Stimulated activated naive B cell treated with anti-CD40 and anti-IgM and Interleukin-4, amounts not matched to agents 10 μg/mL and 1 μg/mL and 100 μg/mL, for 72 hours (primary cell): ENCODE measurements around the gene ELN.

Experiments
- ATAC-seq, 2 donors: fragments of 150-1000 bp; cut with Tn5 transposase; replicated peaks; 2 replicates each; pipeline ENCODE4 v1.10.0; 2021; ENCODE audit warnings: moderate library complexity in 1 of 2
- DNase-seq: peaks from one replicate; pipeline ENCODE4 v3.0.0; 2021
- H3K27ac Mint-ChIP-seq: one replicate; pipeline ENCODE4 v1.8.0; 2022; ENCODE audit warnings: mild to moderate bottlenecking, mixed read lengths
- H3K27me3 Mint-ChIP-seq, 2 donors: one replicate each; pipeline ENCODE4 v1.8.0; 2022; ENCODE audit warnings: mixed read lengths in 2 of 2
- H3K36me3 Mint-ChIP-seq, 2 donors: one replicate each; pipeline ENCODE4 v1.8.0; 2022; ENCODE audit warnings: mixed read lengths in 2 of 2, mild to moderate bottlenecking in 1 of 2
- H3K4me1 Mint-ChIP-seq, 2 donors: one replicate each; pipeline ENCODE4 v1.8.0; 2022; ENCODE audit warnings: mixed read lengths in 2 of 2, mild to moderate bottlenecking in 1 of 2
- H3K4me3 Mint-ChIP-seq, 2 donors: one replicate each; pipeline ENCODE4 v1.8.0; 2022; ENCODE audit warnings: mild to moderate bottlenecking in 2 of 2, mixed read lengths in 2 of 2, moderate library complexity in 1 of 2
- H3K9me3 Mint-ChIP-seq, 2 donors: one replicate each; pipeline ENCODE4 v1.8.0; 2022; ENCODE audit warnings: mixed read lengths in 2 of 2, mild to moderate bottlenecking in 1 of 2

The ELN gene

DNA sequence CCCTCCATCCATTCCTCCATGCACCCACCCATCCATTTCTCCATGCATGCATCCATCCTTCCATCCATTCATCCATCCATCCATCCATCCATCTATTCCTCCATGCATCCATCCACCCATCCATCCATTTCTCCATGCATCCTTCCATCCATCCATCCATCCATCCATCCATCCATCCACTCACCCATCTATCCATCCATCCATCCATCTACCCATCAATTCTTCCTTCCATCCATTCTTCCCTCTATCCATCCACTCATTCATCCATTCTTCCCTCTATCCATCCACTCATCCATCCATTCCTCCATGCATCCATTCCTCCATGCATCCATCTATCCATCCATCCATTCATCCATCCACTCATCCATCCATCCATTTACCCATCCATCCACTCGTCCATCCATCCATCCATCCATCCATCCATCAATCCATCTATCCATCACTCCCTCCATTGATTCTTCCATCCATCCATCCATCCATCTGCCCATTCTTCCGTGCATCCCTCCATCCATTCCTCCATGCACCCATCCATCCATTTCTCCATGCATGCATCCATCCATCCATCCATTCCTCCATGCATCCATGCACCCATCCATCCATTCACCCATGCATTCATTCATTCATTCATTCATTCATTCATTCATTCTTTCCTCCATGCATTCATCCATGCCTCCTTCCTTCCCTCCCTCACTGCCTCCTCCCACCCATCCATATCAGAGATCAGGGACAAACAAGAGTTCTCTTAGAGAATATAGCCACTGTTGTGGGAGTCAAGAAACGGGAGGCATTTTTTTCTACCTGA lies 22.2 kb downstream of the ELN start:
- ATAC-seq (no peak), DNase-seq (no peak)
- H3K4me1 Mint-ChIP-seq, result no peaks in the 10 kb centered on the region
- H3K27me3 Mint-ChIP-seq, result peaks cover 0 to 9% of the 10 kb centered on the region in 2 donors
- no peak overlapping the region for H3K27ac Mint-ChIP-seq
- no peaks in the 10 kb centered on the region for H3K9me3 Mint-ChIP-seq
- no peaks in the 10 kb centered on the region for H3K36me3 Mint-ChIP-seq
- no peak overlapping the region for H3K4me3 Mint-ChIP-seq

DNA sequence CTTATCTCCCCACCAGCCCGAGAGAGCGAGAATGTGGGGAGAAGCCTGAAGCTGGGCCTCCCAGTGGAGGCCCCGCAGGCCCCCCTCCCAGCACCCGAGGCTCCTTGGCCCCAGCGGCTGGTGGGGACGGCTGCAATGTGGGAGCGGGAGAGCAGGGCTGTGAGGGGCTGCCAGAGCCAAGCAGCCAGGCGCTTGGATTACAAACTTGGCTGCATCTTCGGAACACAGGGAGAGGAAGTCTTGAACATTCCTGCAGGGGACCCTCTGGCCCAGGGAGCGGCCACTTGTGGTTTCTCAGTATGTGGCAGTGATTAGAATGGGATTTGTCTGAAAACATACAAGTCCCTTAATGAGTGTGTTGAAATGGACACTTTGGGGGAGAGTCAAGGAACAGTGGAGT lies 23.2 kb downstream of the ELN start:
- no peaks in the 10 kb centered on the region for H3K36me3 Mint-ChIP-seq
- peaks cover 3 to 9% of the 10 kb centered on the region in 2 donors for H3K27me3 Mint-ChIP-seq
- H3K4me3 Mint-ChIP-seq, result no peak overlapping the region
- no peak for ATAC-seq
- H3K4me1 Mint-ChIP-seq, result no peaks in the 10 kb centered on the region
- DNase-seq, result no peak
- no peak overlapping the region for H3K27ac Mint-ChIP-seq
- no peaks in the 10 kb centered on the region for H3K9me3 Mint-ChIP-seq

DNA sequence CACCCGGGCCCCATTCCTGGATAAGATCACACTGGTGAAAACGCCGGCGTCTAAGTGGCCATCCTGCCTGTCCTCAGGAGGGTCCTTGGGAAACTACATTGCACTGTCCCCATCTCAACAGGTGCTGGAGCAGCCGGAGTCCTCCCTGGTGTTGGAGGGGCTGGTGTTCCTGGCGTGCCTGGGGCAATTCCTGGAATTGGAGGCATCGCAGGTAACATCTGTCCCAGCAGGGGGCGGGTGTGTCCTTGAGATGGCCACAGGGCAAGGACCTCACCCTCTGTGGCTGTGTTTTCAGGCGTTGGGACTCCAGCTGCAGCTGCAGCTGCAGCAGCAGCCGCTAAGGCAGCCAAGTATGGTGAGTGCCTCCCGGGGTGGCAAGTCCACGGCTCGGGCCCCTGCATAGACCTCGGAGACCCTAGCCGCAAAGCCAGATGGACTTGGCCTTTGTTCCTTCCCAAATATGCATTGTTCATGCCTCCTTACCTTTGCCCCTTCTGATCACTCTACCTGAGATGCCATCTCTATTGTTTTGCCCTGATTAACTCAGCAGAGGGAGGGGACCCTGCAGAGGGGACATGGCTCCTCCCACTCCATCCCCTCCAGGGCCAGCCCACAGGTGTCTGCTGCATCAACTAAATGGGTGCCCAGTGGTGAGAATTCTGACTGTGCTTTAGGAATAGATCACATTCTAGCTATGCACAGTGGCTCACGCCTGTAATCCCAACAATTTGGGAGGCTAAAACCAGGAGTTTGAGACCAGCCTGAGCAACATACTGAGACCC lies 23.8 kb downstream of the ELN start:
- no peak for DNase-seq
- Mint-ChIP-seq H3K9me3 (no peaks in the 10 kb centered on the region), H3K4me1 (no peaks in the 10 kb centered on the region), H3K27ac (no peak overlapping the region), H3K36me3 (no peaks in the 10 kb centered on the region), H3K27me3 (peaks cover 5 to 9% of the 10 kb centered on the region in 2 donors), H3K4me3 (no peak overlapping the region)
- ATAC-seq, result no peak

DNA sequence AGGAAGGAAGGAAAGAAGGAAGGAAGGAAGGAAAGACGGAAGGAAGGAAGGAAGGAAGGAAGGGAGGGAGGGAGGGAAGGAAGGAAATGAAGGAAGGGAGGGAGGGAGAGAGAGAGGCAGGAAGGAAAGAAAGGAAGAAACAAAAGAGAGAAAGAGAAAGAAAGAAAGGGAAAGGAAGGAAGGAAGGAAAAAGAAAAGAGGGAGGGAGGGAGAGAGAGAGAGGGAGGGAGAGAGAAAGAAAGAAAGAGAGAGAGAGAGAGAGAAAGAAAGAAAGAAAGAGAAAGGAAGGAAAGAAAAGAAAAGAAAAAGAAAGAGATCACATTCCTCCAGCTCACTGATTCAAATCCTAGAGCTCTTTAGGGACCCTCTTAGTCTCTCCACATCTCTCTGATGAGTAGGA lies 24.7 kb downstream of the ELN start:
- DNase-seq (no peak), ATAC-seq (no peak)
- no peak overlapping the region for H3K4me3 Mint-ChIP-seq
- no peaks in the 10 kb centered on the region for H3K9me3 Mint-ChIP-seq
- H3K27ac Mint-ChIP-seq, result no peak overlapping the region
- H3K36me3 Mint-ChIP-seq, result no peaks in the 10 kb centered on the region
- H3K4me1 Mint-ChIP-seq, result no peaks in the 10 kb centered on the region
- peaks cover 7 to 9% of the 10 kb centered on the region in 2 donors for H3K27me3 Mint-ChIP-seq

DNA sequence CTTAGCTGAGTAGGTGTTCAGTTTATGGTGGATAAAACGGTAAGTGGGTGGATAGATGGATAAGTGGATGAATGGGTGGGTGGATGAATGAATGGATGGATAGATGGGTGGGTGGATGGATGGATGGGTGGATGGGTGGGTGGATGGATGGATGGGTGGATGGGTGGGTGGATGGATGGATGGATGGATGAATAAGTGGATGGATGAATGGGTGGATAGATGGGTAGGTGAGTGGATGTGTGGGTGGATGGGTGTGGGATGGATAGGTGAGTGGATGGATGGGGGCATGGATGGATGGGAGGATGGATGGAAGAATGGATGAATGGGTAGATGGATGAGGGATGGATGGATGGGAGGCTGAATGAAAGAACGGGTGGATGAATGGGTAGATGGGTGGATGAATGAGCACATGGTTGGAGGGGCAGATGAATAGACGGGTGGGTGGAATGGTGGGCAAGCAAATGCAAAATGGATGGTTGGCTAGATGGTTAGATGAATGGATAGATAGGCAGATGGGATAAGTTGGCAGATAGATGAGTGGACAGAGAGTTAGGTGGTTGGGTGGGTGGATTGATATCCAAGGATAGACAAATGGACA lies 25.7 kb downstream of the ELN start:
- Mint-ChIP-seq H3K9me3 (no peaks in the 10 kb centered on the region), H3K36me3 (no peaks in the 10 kb centered on the region), H3K4me1 (no peaks in the 10 kb centered on the region), H3K27ac (no peak overlapping the region), H3K4me3 (no peak overlapping the region), H3K27me3 (peaks cover 15% of the 10 kb centered on the region in 2 donors)
- ATAC-seq (no peak), DNase-seq (no peak)

DNA sequence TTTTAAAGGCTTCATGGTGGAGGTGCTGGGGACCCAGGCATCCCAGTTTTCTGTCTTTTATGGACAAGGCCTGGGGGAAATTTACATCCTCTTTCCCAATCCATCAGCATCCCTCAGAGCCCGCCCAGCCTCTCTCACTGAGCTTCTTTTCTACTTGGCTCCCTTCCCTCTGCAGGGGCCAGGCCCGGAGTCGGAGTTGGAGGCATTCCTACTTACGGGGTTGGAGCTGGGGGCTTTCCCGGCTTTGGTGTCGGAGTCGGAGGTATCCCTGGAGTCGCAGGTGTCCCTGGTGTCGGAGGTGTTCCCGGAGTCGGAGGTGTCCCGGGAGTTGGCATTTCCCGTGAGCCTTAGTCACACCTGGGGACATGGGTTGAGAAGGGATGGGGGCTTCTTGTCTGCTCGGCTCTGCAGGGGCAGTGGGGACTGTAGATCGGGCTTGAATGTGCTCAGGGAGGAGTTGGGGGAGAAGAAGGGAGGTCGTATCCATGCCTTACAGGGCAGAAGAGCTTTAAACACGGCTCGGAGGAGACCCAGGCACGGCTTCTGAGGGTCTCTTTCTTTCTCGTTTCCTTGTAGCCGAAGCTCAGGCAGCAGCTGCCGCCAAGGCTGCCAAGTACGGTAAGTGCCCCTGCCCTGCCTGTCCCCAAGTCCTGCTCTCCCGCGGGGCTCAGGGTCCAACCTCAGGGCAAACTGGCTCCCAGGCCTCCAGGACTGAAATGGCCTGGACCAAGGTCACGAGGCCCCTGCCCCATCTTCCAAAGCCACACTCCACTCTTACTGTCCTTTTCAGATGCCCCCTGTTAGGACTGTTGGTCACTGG lies 28.3 kb downstream of the ELN start:
- H3K4me3 Mint-ChIP-seq, result no peak overlapping the region
- H3K27me3 Mint-ChIP-seq, result peaks cover 15% of the 10 kb centered on the region in 2 donors
- no peak overlapping the region for H3K27ac Mint-ChIP-seq
- no peaks in the 10 kb centered on the region for H3K9me3 Mint-ChIP-seq
- no peak for ATAC-seq
- H3K4me1 Mint-ChIP-seq, result no peaks in the 10 kb centered on the region
- DNase-seq, result no peak
- H3K36me3 Mint-ChIP-seq, result no peaks in the 10 kb centered on the region

DNA sequence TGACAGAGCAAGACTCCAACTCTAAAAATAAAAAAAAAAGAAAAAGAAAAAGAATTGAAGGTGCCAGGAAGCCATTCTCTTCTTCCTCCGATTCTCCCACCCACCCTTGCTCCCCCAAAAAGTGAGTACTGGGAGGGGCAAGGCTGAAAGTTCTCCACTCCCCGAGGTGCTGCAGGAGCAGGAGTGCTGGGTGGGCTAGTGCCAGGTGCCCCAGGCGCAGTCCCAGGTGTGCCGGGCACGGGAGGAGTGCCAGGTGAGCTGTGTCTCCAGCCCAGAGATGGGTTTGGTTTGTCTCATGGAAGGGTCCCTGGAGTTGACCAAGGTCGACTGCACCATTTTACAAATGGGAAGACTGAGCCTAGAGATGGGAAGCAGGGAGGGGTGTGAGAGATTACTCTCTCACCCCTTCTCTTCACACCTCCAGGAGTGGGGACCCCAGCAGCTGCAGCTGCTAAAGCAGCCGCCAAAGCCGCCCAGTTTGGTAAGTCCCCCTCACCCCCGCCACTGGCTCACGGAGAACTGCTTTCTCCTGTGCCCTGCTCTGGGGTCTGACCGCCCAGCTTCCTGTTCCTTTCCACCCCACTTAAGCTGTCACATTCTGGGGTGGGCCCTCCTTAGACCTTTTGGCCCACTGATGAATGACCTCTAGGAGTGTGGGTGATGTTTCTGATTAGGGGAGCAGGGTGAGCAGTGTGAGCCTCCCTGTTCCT lies 29.4 kb downstream of the ELN start:
- no peak for DNase-seq
- ATAC-seq, result no peak
- Mint-ChIP-seq H3K9me3 (no peaks in the 10 kb centered on the region), H3K4me3 (no peak overlapping the region), H3K36me3 (no peaks in the 10 kb centered on the region), H3K27me3 (peaks cover 15% of the 10 kb centered on the region in 2 donors), H3K27ac (no peak overlapping the region), H3K4me1 (peaks cover 0 to 3% of the 10 kb centered on the region in 2 donors)

DNA sequence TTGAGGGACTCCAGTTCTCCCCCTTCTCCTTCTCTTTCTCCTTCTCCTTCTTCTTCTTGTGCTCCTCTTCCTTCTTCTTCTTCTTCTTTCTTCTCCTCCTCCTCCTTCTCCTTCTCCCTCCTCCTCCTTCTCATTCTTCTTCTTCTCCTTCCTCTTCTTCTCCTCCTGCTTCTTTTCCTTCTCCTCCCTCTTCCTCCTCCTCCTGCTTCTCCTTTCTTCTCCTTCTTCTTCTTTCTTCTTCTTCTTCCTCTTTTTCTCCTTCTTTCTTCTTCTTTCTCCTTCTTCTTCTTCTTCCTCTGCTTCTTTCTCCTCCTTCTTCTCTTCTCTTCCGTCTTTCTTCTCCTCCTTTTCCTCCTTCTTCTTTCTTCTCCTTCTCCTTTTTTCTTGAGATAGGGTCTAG lies 30.0 kb downstream of the ELN start:
- Mint-ChIP-seq H3K4me3 (no peak overlapping the region), H3K4me1 (peaks cover 0 to 3% of the 10 kb centered on the region in 2 donors), H3K9me3 (no peaks in the 10 kb centered on the region), H3K36me3 (no peaks in the 10 kb centered on the region), H3K27ac (no peak overlapping the region), H3K27me3 (peaks cover 15% of the 10 kb centered on the region in 2 donors)
- no peak for DNase-seq
- ATAC-seq, result no peak

DNA sequence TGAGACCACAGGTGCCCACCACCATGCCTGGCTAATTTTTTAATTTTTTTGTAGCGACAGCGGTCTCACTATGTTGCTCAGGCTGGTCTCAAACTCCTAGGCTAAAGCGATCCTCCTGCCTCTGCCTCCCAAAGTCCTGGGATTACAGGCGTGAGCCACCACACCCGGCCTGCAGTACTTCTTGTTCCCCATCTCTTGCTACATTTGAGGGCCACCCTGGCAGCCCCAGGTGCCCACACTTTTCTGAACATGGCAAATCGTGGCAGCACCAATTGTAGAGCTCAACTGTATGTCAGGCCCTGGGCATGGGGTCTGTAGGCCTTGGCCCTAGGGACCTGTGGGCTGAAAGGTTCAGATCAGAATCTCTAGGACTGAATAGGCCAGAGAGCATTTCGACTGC lies 30.5 kb downstream of the ELN start:
- no peak for ATAC-seq

DNA sequence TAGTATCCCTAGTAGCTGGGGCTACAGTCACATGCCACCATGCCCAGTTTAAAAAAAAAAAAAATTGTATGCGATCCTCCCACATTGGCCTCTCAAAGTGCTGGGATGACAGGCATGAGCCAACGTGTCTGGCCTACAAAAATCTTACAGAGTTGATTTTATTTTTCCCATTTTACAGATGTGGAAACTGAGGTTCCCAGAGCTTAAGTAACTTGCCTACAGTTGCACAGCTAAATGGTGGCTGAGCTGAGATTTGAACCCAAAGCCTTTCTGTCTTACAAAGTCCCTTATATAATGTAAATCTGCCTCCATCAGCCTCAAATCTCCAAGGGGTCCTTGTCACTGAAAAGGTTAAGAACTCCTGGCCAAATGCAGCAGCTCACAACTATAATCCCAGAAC lies 31.1 kb downstream of the ELN start:
- Mint-ChIP-seq H3K36me3 (no peaks in the 10 kb centered on the region), H3K27me3 (peaks cover 6 to 15% of the 10 kb centered on the region in 2 donors), H3K4me1 (peaks cover 0 to 3% of the 10 kb centered on the region in 2 donors), H3K9me3 (no peaks in the 10 kb centered on the region), H3K4me3 (no peak overlapping the region), H3K27ac (no peak overlapping the region)
- ATAC-seq (no peak), DNase-seq (no peak)

More for the DNA sequence above, 30.5 kb downstream of the ELN start:
- H3K4me1 Mint-ChIP-seq, result peaks cover 0 to 3% of the 10 kb centered on the region in 2 donors
- H3K27me3 Mint-ChIP-seq, result peaks cover 11 to 15% of the 10 kb centered on the region in 2 donors
- H3K4me3 Mint-ChIP-seq, result no peak overlapping the region
- no peaks in the 10 kb centered on the region for H3K9me3 Mint-ChIP-seq
- no peak overlapping the region for H3K27ac Mint-ChIP-seq
- no peaks in the 10 kb centered on the region for H3K36me3 Mint-ChIP-seq
- DNase-seq, result no peak

DNA sequence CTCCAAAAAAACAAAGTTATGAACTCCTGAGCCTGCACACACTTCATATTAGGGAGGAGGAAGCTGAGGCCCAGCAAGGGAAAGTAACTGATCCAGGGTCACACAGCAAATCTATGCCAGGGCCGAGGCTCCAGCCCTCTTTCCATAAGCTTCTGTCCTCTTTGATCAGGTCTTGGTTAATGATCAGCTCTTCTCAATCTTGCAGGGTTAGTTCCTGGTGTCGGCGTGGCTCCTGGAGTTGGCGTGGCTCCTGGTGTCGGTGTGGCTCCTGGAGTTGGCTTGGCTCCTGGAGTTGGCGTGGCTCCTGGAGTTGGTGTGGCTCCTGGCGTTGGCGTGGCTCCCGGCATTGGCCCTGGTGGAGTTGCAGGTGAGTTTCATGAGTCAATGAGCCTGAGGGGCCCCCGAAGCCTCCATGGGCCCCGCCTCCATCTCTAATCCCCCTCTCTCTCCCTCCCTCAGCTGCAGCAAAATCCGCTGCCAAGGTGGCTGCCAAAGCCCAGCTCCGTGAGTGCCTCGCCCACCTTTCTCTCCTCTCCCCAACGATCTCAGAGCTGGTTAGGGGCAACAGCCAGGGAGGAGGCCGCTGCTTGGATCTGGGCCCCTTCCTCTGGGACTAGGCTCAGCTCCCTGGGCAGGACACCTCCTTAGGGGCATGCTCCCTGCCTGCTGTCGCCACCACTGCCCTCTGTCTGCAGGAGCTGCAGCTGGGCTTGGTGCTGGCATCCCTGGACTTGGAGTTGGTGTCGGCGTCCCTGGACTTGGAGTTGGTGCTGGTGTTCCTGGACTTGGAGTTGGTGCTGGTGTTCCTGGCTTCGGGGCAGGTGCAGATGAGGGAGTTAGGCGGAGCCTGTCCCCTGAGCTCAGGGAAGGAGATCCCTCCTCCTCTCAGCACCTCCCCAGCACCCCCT lies 32.0 kb downstream of the ELN start:
- H3K4me1 Mint-ChIP-seq, result peaks cover 0 to 3% of the 10 kb centered on the region in 2 donors
- DNase-seq (no peak), ATAC-seq (no peak)
- H3K9me3 Mint-ChIP-seq, result no peaks in the 10 kb centered on the region
- peaks cover 6 to 15% of the 10 kb centered on the region in 2 donors for H3K27me3 Mint-ChIP-seq
- H3K36me3 Mint-ChIP-seq, result no peaks in the 10 kb centered on the region
- no peak overlapping the region for H3K27ac Mint-ChIP-seq
- no peak overlapping the region for H3K4me3 Mint-ChIP-seq

DNA sequence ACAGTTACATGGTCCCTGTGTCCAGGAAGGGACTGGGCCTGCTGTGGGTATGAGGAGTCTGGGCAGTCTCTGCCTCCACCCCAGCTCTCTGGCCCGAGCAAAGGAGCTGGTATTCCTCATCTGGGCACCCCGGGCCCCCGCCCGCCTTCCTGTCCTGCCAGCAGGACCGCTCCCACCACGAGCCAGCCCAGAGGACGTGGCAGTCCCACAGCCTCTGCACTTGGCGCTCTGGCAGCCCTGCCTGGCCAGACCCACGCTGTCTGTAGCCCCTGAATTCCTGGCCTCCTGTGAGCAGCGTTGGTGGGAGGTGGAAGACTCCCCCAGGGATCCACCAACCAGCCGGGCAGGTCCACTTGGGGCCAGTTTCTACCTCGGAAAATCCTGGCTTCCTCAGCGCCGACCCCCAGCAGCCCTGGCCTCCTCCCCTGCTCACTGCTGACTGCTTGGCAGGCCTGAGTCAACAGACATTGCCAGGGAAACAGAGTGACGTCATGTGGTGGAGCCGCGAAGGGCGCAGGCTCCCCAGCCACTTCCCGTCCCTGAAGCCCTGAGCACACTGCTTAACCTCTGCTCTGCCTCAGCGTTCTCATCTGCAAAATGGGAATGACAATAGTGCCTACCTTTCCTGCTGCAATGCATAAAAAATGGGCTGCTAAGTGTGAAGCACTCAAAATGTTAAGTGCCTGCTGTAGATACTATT lies 34.0 kb downstream of the ELN start:
- peak overlapping the region; percentile 63 for H3K27ac Mint-ChIP-seq
- H3K9me3 Mint-ChIP-seq, result no peaks in the 10 kb centered on the region
- no peaks in the 10 kb centered on the region for H3K36me3 Mint-ChIP-seq
- H3K4me1 Mint-ChIP-seq, result peaks cover 0 to 3% of the 10 kb centered on the region in 2 donors
- peak; percentile 27 for DNase-seq
- peak in 1 of 2 donors; percentile 89 for ATAC-seq
- peaks cover 6 to 11% of the 10 kb centered on the region in 2 donors for H3K27me3 Mint-ChIP-seq
- H3K4me3 Mint-ChIP-seq, result no peak overlapping the region
